Smooth muscle cell of the brain vasculature (primary cell): ENCODE data around the gene SARDH.

Experiments
- DNase-seq: peaks from one replicate; pipeline ENCODE4 v3.0.0-alpha.2; 2012; ENCODE audit warnings: low read depth, low spot score

Gene SARDH

GRCh38 chr9:133715866-133716563, 22.1 kb downstream of the SARDH start:
- no peak for DNase-seq

- DNase-seq, result no peak
Observed at GRCh38 chr9:133715295-133715865, 22.8 kb downstream of the SARDH start.

GRCh38 chr9:133714606-133715294, 23.4 kb downstream of the SARDH start:
- DNase-seq, result peak; percentile 75

GRCh38 chr9:133713960-133714495, 24.1 kb downstream of the SARDH start:
- DNase-seq, result no peak

- DNase-seq, result no peak
Observed at GRCh38 chr9:133713150-133713959, 24.8 kb downstream of the SARDH start.

- DNase-seq, result no peak
Observed at GRCh38 chr9:133712221-133713100, 25.7 kb downstream of the SARDH start.

GRCh38 chr9:133711428-133712220, 26.5 kb downstream of the SARDH start:
- DNase-seq, result no peak

- no peak for DNase-seq
Observed at GRCh38 chr9:133710661-133711427, 27.3 kb downstream of the SARDH start.

- DNase-seq, result no peak
Observed at GRCh38 chr9:133709691-133710571, 28.2 kb downstream of the SARDH start.

GRCh38 chr9:133709015-133709611, 29.0 kb downstream of the SARDH start:
- no peak for DNase-seq

- DNase-seq, result no peak
Observed at GRCh38 chr9:133708246-133709014, 29.7 kb downstream of the SARDH start.

- DNase-seq, result no peak
Observed at GRCh38 chr9:133707763-133708245, 30.3 kb downstream of the SARDH start.

- DNase-seq, result no peak
Observed at GRCh38 chr9:133707065-133707762, 30.9 kb downstream of the SARDH start.

- DNase-seq, result no peak
Observed at GRCh38 chr9:133706307-133707050, 31.7 kb downstream of the SARDH start.

- DNase-seq, result no peak
Observed at GRCh38 chr9:133705576-133705975, 32.6 kb downstream of the SARDH start.
